Tibial nerve (tissue), 4 donors: ENCODE results near the gene PLA2G2F. TPM values are rescaled to one million over a fixed set of nuclear protein-coding genes. Genes with fewer than 3 reads are reported as not detected.

Experiments used
- DNase-seq, 2 donors: peaks; one replicate each; pipeline ENCODE4 v3.0.0-alpha.2; 2019; ENCODE audit warnings: low spot score in 2 of 2
- H3K27ac ChIP-seq, 4 donors: fragments of 200-600 bp; sonication (generic) in 3 of 4; one replicate each; pipeline ENCODE4 v1.5.1; 2017 to 2019; ENCODE audit warnings: mild to moderate bottlenecking in 1 of 4
- H3K27me3 ChIP-seq, 2 donors: fragments of 200-600 bp; sonication (generic) in 1 of 2; one replicate each; pipeline versions ENCODE4 v1.5.1 to v1.6.0; 2017 to 2019
- H3K36me3 ChIP-seq, 3 donors: fragments of 200-600 bp; sonication (generic); one replicate each; pipeline ENCODE4 v1.5.1; 2018 to 2019
- H3K4me1 ChIP-seq, 4 donors: fragments of 200-600 bp; sonication (generic) in 3 of 4; one replicate each; pipeline ENCODE4 v1.5.1; 2017 to 2019
- H3K4me3 ChIP-seq, 4 donors: fragments of 200-600 bp; sonication (generic) in 3 of 4; one replicate each; pipeline ENCODE4 v1.5.1; 2017 to 2019; ENCODE audit warnings: mild to moderate bottlenecking in 1 of 4, moderate library complexity in 1 of 4
- H3K9me3 ChIP-seq, 4 donors: fragments of 200-600 bp; sonication (generic) in 3 of 4; one replicate each; pipeline ENCODE4 v1.5.1; 2017 to 2019
- EP300 ChIP-seq, 2 donors: sonication (generic); formaldehyde crosslinking; IDR thresholded peaks; one replicate each; pipeline ENCODE4 v1.6.1; 2017; ENCODE audit warnings: antibody characterized with exemption in 2 of 2, mild to moderate bottlenecking in 1 of 2
- POLR2A ChIP-seq, 2 donors: fragments of 450-650 bp; IDR thresholded peaks; one replicate each; pipeline ENCODE4 v1.6.1; 2017; ENCODE audit warnings: antibody characterized with exemption in 2 of 2, mild to moderate bottlenecking in 2 of 2, moderate library complexity in 2 of 2
- WGBS, 2 donors: methylation state at CpG; one replicate each; pipeline ENCODE4 v1.1.5; 2018; 5-methylcytosine and 5-hydroxymethylcytosine counted together
- total RNA-seq, 4 donors: library from RNA; depleted of rRNA; stranded (reverse); fragments of >200 nt; gene quantifications; one replicate each; pipeline ENCODE4 v1.1.0, GENCODE V29; 2016
- TF ChIP-seq, protein P1 (sequence below), 5 experiments: fragments of 200-600 bp in 3 of 5; fragments of 450-650 bp in 2 of 5; sonication (generic) in 3 of 5; IDR thresholded peaks; one replicate each; pipeline ENCODE4 v1.5.1; 2016 to 2019; ENCODE audit warnings: antibody characterized with exemption in 5 of 5, mild to moderate bottlenecking in 3 of 5, moderate library complexity in 2 of 5

The PLA2G2F gene
- total RNA-seq, 4 donors from 2014 or later = not detected

DNA sequence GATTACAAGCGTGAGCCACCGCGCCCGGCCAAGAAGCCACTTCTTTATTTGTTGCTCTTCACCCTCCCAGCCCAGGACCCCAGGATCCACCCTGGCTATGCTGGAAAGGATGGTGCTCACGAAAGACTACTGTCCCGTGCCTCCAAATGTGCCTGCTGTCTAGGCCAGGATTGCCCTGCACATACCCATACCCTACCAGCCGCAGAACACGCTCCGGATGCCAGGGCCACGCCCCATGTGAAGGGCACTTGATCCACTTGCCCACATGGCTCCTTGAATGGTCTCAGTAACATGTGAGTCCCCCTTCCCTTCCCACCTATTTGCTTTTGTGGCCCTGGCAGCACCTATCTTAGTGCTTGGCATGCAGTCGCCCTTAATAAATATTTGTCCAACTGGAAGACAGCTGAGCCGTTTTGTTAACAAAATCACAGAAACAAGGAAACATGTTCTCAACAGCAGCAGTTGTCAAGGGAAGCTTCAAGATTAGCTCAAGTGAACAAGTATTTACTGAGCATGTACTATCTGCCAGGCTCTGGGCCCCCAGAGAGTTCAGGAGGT, 33.0 kb downstream of the PLA2G2F start:
- Histone ChIP-seq H3K9me3 (no peaks in the 10 kb centered on the region), H3K27ac (no peak overlapping the region), H3K36me3 (no peaks in the 10 kb centered on the region), H3K27me3 (no peaks in the 10 kb centered on the region), H3K4me1 (peaks cover 0 to 3% (median 0%) of the 10 kb centered on the region in 4 donors), H3K4me3 (no peak overlapping the region)
- TF ChIP-seq, protein P1, sequence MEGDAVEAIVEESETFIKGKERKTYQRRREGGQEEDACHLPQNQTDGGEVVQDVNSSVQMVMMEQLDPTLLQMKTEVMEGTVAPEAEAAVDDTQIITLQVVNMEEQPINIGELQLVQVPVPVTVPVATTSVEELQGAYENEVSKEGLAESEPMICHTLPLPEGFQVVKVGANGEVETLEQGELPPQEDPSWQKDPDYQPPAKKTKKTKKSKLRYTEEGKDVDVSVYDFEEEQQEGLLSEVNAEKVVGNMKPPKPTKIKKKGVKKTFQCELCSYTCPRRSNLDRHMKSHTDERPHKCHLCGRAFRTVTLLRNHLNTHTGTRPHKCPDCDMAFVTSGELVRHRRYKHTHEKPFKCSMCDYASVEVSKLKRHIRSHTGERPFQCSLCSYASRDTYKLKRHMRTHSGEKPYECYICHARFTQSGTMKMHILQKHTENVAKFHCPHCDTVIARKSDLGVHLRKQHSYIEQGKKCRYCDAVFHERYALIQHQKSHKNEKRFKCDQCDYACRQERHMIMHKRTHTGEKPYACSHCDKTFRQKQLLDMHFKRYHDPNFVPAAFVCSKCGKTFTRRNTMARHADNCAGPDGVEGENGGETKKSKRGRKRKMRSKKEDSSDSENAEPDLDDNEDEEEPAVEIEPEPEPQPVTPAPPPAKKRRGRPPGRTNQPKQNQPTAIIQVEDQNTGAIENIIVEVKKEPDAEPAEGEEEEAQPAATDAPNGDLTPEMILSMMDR (IDR thresholded peaks at IDR 0.05) = no peak
- no peak for TF ChIP-seq EP300 (IDR thresholded peaks at IDR 0.05)
- TF ChIP-seq POLR2A (IDR thresholded peaks at IDR 0.05) = no peak
- 91 to 94% methylated on average over 12 of the region's 12 CpGs for WGBS, 2 donors
- DNase-seq = no peak

DNA sequence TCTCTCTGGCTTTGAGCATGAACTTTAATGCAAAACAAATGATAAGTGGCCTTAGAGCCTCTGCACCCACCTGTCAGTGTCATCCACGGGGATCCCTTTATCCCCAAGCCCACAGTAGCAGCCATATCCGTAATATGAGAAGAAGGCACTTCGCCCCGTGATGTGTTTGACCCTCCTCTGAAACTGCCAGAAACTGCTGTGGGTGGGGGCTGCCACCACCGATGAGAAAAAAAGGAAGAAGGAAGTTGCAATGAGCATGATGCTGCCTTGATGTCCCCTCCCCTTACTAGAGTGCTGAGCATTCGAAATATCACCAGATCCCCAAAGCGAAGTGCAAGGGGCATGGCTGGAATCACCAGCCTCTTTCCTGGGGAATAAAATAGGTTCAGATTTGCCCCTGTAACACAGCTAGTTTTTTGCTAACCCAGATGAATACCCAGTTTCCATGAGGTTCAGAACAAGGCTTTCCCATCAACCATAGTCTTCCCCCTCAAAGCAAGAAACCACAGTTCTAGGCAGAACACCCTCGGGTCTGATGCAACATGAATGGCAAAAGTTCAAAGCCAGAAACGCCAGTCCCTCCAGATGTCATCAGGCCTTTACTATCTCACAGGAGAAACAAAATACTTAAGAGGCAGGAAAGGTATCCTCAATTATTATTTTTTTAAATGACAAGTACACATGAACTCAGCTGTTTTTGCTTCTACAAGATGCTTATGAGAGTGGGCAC, 36.0 kb downstream of the PLA2G2F start:
- H3K4me1 ChIP-seq = peaks cover 0 to 3% (median 0%) of the 10 kb centered on the region in 4 donors
- TF ChIP-seq POLR2A (IDR thresholded peaks at IDR 0.05) = no peak
- TF ChIP-seq, protein P1 (IDR thresholded peaks at IDR 0.05) = no peak
- no peak for TF ChIP-seq EP300 (IDR thresholded peaks at IDR 0.05)
- WGBS, 2 donors = 47 to 49% methylated on average over 9 of the region's 9 CpGs

DNA sequence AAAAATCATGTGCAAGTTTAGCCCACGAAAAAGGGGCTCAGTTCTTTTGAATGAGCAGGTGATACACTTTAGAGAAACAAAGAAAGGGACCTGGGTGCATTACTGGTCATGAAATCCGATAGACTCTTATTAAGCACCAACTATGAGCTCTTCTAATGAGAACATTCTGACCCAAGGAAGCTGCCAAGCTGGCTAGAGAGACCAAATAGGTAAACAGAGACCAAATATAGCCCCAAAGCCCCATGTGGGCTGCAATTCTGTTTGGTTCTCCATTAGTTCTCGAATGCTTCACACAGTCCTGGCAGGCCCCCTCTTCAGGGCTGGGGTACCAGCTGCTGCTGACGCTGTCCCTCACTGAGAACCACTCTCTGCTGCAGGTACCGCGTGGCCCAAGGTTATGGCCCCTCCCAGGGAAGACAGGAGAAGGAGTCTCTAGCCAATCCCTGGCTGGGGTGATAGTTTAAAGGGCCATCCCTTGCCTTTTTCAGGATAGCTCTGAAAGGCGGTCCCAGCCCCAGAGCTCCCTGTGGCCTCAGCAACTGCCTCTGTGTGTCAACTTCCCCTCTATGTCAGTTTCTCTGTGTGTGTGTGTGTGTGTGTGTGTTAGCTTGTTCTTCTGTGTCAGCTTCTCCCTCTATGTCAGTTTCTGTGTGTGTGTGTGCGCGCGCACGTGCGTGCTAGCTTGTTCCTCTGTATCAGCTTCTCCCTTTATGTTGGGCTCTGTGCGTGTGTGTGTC, 39.7 kb downstream of the PLA2G2F start:
- H3K4me1 ChIP-seq = no peaks in the 10 kb centered on the region
- no peak overlapping the region for H3K27ac ChIP-seq
- no peak overlapping the region for H3K4me3 ChIP-seq
- peaks cover 0 to 7% of the 10 kb centered on the region in 2 donors for H3K27me3 ChIP-seq
- no peak for TF ChIP-seq POLR2A (IDR thresholded peaks at IDR 0.05)
- no peak for TF ChIP-seq EP300 (IDR thresholded peaks at IDR 0.05)
- TF ChIP-seq, protein P1 (IDR thresholded peaks at IDR 0.05) = no peak
- H3K9me3 ChIP-seq = no peaks in the 10 kb centered on the region
- DNase-seq = no peak
- no peaks in the 10 kb centered on the region for H3K36me3 ChIP-seq
- WGBS, 2 donors = 69 to 74% methylated on average over 13 of the region's 13 CpGs

More for the DNA sequence above, 36.0 kb downstream of the PLA2G2F start:
- no peaks in the 10 kb centered on the region for H3K36me3 ChIP-seq
- H3K4me3 ChIP-seq = no peak overlapping the region
- no peak overlapping the region for H3K27ac ChIP-seq
- H3K27me3 ChIP-seq = no peaks in the 10 kb centered on the region
- no peak for DNase-seq
- H3K9me3 ChIP-seq = no peaks in the 10 kb centered on the region

DNA sequence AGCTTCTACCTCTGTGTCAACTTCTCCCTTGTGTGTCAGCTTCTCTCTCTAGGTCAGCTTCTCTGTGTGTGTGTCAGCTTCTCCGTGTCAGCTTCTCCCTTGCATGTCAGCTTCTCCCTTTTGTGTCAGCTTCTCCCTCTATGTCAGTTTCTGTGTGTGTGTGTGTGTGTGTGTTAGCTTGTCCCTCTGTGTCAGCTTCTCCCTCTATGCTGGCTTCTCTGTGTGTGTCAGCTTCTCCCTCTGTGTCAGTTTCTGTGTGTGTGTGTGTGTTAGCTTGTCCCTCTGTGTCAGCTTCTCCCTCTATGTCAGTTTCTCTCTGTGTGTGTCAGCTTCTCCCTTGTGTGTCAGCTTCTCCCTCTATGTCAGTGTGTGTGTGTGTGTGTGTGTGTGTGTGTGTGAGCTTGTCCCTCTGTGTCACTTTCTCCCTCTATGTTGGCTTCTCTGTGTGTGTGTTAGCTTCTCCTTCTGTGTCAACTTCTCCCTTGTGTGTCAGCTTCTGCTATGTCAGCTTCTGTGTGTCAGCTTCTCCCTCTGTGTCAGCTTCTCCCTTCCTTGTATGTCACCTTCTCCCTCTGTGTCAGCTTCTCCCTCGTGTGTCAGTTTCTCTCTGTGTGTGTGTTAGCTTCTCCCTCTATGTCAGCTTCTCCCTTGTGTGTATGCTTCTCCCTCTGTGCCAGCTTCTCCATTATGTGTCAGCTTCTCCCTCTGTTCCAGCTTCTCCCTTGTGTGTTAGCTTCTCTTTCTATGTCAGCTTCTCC, 40.4 kb downstream of the PLA2G2F start:
- H3K4me3 ChIP-seq = no peak overlapping the region
- H3K27me3 ChIP-seq = peaks cover 0 to 14% of the 10 kb centered on the region in 2 donors
- no peaks in the 10 kb centered on the region for H3K36me3 ChIP-seq
- no peak overlapping the region for H3K27ac ChIP-seq
- TF ChIP-seq, protein P1 (IDR thresholded peaks at IDR 0.05) = no peak
- TF ChIP-seq EP300 (IDR thresholded peaks at IDR 0.05) = no peak
- no peak for TF ChIP-seq POLR2A (IDR thresholded peaks at IDR 0.05)
- H3K4me1 ChIP-seq = no peaks in the 10 kb centered on the region
- 79 to 91% methylated on average over 2 of the region's 2 CpGs for WGBS, 2 donors
- no peak for DNase-seq
- H3K9me3 ChIP-seq = no peaks in the 10 kb centered on the region
